Measurements from ENCODE around the gene PAX8. TPM values are rescaled to one million over a fixed set of nuclear protein-coding genes. Genes with fewer than 3 reads are reported as not detected.
A peak's percentile ranks its signal among the peaks of the same experiment; 100 is the strongest.

Gene PAX8
- total and polyA plus RNA-seq, 2 of the 13 experiments (the other 11 are each of a cell fraction or from before 2014, with no cell fraction given), result 1.5 to 8.8 TPM

- peak; percentile 58 for TF ChIP-seq RAD21 (CRISPR knock-in tag; IDR thresholded peaks at IDR 0.05)
- TF ChIP-seq SP4 (CRISPR knock-in tag; IDR thresholded peaks at IDR 0.05), result 0 out of 2 replicates have a peak, but pooled peaks have one; percentile 22
- peak in 1 of 2 experiments; percentile 25; a peak in 1 of 4 replicates for TF ChIP-seq HMGXB4 (CRISPR knock-in tag; IDR thresholded peaks at IDR 0.05; ENCODE audit: borderline replicate concordance in 1 of 2, low read depth in 1 of 2)
- TF ChIP-seq FOXJ3 (CRISPR knock-in tag; IDR thresholded peaks at IDR 0.05; ENCODE audit: borderline replicate concordance), result no peak
- TF ChIP-seq CTCF (CRISPR knock-in tag; IDR thresholded peaks at IDR 0.05), result peak; percentile 73
- 0 out of 2 replicates have a peak, but pooled peaks have one; percentile 18 for TF ChIP-seq KDM2A (CRISPR knock-in tag; IDR thresholded peaks at IDR 0.05; ENCODE audit: borderline replicate concordance, low read depth)
Measured at GRCh38 chr2:113192459-113193100, 86.1 kb downstream of the PAX8 start (continued).

- no peak overlapping the region for H3K27ac ChIP-seq (ENCODE audit: extremely low read length, insufficient read depth, low read length)
- ChIA-PET POLR2A (no interaction called here), CTCF (ENCODE audit: low intra/inter-chr PET ratio, low total read pairs) (interaction anchor here (0.8 to 2.8 kb wide), 3 partner anchors 52 to 54 kb away, joined by 3 to 19 read pairs (median 3); no protein-coding TSS in a partner anchor)
- FAIRE-seq, result no peak
- no peaks in the 10 kb centered on the region for H3K4me1 ChIP-seq (ENCODE audit: insufficient read depth, low read length)
- DNase-seq (ENCODE audit: low spot score), result no peak
- ATAC-seq, result no peak
- in situ Hi-C loops (cut with HindIII; ENCODE audit: extremely low pct_ligation_motif_present, low pct_unique_long_range_greater_than_20kb), result no loop called here
- no peaks in the 10 kb centered on the region for H3K79me2 ChIP-seq (ENCODE audit: insufficient read depth, low read length)
- intact Hi-C loops (cut with micrococcal nuclease; ENCODE audit: unreplicated experiment), result no loop called here
- H3K36me3 ChIP-seq (replicated peaks in 1 of 2; ENCODE audit: control insufficient read depth in 1 of 2, insufficient read depth in 2 of 2, low read length in 2 of 2), result no peaks in the 10 kb centered on the region; a peak in 1 of 5 replicates
- TF ChIP-seq RARG (CRISPR knock-in tag; IDR thresholded peaks at IDR 0.05; ENCODE audit: low read depth) (no peak), KLF15 (CRISPR knock-in tag; IDR thresholded peaks at IDR 0.05; ENCODE audit: borderline replicate concordance) (no peak), PRDM10 (CRISPR knock-in tag; IDR thresholded peaks at IDR 0.05; ENCODE audit: low read depth) (no peak), ONECUT2 (CRISPR knock-in tag; IDR thresholded peaks at IDR 0.05) (no peak)
- H3K4me3 ChIP-seq (replicated peaks in 1 of 3; ENCODE audit: insufficient read depth in 1 of 3, low read depth in 2 of 3, low read length in 3 of 3), result no peak overlapping the region
- 50% methylated on average over 1 of the region's 1 CpG for WGBS (ENCODE audit: low lambda C conversion rate)
- H4K20me1 ChIP-seq (ENCODE audit: insufficient read depth, low read length), result no peaks in the 10 kb centered on the region
- H2AFZ ChIP-seq (ENCODE audit: low read length), result no peak overlapping the region
- H3K27me3 ChIP-seq (ENCODE audit: control insufficient read depth in 1 of 2, insufficient read depth in 2 of 2, low read length in 2 of 2), result no peaks in the 10 kb centered on the region
- H3K9me3 ChIP-seq (ENCODE audit: low read length), result no peaks in the 10 kb centered on the region
- no TSS peak for BruUV-seq (replicated peaks)
- no peak overlapping the region for H3K9ac ChIP-seq (ENCODE audit: insufficient read depth, low read depth, low read length)
- H3K4me2 ChIP-seq (ENCODE audit: low read depth, low read length), result no peak overlapping the region
Measured at GRCh38 chr2:113190871-113191270, 87.8 kb downstream of the PAX8 start.
